Body of pancreas (tissue), 4 donors: ENCODE results near the gene MZF1.

ENCODE experiments used
- CTCF ChIP-seq, 7 experiments: fragments of 450-650 bp in 4 of 7; fragments of 200-600 bp in 3 of 7; sonication (generic) in 3 of 7; IDR thresholded peaks; one replicate each; pipeline ENCODE4 v1.5.1; 2016 to 2019; ENCODE audit warnings: antibody characterized with exemption in 7 of 7
- POLR2A ChIP-seq, 3 donors: fragments of 450-650 bp; IDR thresholded peaks; one replicate each; pipeline ENCODE4 v1.6.1; 2016; ENCODE audit warnings: antibody characterized with exemption in 3 of 3, mild to moderate bottlenecking in 2 of 3

GRCh38 chr19:58582985-58583384 lies 9.8 kb upstream of the MZF1 start:
- no peak for TF ChIP-seq POLR2A (IDR thresholded peaks at IDR 0.05)
- no peak for TF ChIP-seq CTCF (IDR thresholded peaks at IDR 0.05)
